NB4 (cell line): ENCODE data around the gene GPR137B.

Source experiments
- DNase-seq: peaks from one replicate; pipeline ENCODE4 v3.0.0; 2010; ENCODE audit warnings: low read depth
- H3K4me3 ChIP-seq: one replicate; pipeline ENCODE4 v1.5.1; 2011; ENCODE audit warnings: mild to moderate bottlenecking, low read depth, low read length, moderate library complexity
- MYC ChIP-seq: IDR thresholded peaks from 2 replicates; pipeline ENCODE4 v1.6.1; 2011; ENCODE audit warnings: low read depth, low read length
- POLR2A ChIP-seq: IDR thresholded peaks from 2 replicates; pipeline ENCODE4 v1.6.1; 2011; ENCODE audit warnings: mild to moderate bottlenecking; ENCODE audit not compliant: insufficient read length; ENCODE audit errors: extremely low read depth
- TF ChIP-seq, protein P1 (sequence below): IDR thresholded peaks from one replicate; pipeline ENCODE4 v1.5.1; 2012; ENCODE audit warnings: low read depth, low read length
- TF ChIP-seq, protein P2 (sequence below): IDR thresholded peaks from 2 replicates; pipeline ENCODE4 v1.6.1; 2011; ENCODE audit warnings: low read depth, low read length

GPR137B gene

GRCh38 chr1:236253119-236253518 is 110.8 kb downstream of the GPR137B start:
- no peak overlapping the region for H3K4me3 ChIP-seq
- TF ChIP-seq, protein P1, sequence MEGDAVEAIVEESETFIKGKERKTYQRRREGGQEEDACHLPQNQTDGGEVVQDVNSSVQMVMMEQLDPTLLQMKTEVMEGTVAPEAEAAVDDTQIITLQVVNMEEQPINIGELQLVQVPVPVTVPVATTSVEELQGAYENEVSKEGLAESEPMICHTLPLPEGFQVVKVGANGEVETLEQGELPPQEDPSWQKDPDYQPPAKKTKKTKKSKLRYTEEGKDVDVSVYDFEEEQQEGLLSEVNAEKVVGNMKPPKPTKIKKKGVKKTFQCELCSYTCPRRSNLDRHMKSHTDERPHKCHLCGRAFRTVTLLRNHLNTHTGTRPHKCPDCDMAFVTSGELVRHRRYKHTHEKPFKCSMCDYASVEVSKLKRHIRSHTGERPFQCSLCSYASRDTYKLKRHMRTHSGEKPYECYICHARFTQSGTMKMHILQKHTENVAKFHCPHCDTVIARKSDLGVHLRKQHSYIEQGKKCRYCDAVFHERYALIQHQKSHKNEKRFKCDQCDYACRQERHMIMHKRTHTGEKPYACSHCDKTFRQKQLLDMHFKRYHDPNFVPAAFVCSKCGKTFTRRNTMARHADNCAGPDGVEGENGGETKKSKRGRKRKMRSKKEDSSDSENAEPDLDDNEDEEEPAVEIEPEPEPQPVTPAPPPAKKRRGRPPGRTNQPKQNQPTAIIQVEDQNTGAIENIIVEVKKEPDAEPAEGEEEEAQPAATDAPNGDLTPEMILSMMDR = no peak
- TF ChIP-seq, protein P2, sequence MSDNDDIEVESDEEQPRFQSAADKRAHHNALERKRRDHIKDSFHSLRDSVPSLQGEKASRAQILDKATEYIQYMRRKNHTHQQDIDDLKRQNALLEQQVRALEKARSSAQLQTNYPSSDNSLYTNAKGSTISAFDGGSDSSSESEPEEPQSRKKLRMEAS = no peak
- TF ChIP-seq POLR2A (no peak), MYC (no peak)
- no peak for DNase-seq

GRCh38 chr1:236253918-236254637 is 111.7 kb downstream of the GPR137B start:
- TF ChIP-seq, protein P2 = no peak
- TF ChIP-seq MYC (no peak), POLR2A (no peak)
- TF ChIP-seq, protein P1 = no peak
- no peak for DNase-seq
- H3K4me3 ChIP-seq = no peak overlapping the region

GRCh38 chr1:236257216-236257615 is 114.9 kb downstream of the GPR137B start:
- H3K4me3 ChIP-seq = no peak overlapping the region
- TF ChIP-seq POLR2A = no peak
- TF ChIP-seq, protein P1 = no peak
- no peak for TF ChIP-seq MYC
- TF ChIP-seq, protein P2 = no peak
- no peak for DNase-seq

- TF ChIP-seq POLR2A (no peak), MYC (no peak)
- TF ChIP-seq, protein P2 = no peak
- TF ChIP-seq, protein P1 = no peak
- H3K4me3 ChIP-seq = no peak overlapping the region
- no peak for DNase-seq
Observed at GRCh38 chr1:236258114-236258622, 115.8 kb downstream of the GPR137B start.
